Measurements from ENCODE around the gene KDM4D.

The KDM4D gene

GRCh38 chr11:94938095-94939055 lies 35.1 kb upstream of the KDM4D start:
- no peak for TF ChIP-seq CTCF (IDR thresholded peaks at IDR 0.05; ENCODE audit: insufficient read depth, low read depth, low read length, missing control alignments)
- DNase-seq (ENCODE audit: low read depth) = no peak

GRCh38 chr11:94939346-94939745 lies 34.2 kb upstream of the KDM4D start:
- no peak for DNase-seq (ENCODE audit: low read depth)
- TF ChIP-seq CTCF (IDR thresholded peaks at IDR 0.05; ENCODE audit: insufficient read depth, low read depth, low read length, missing control alignments) = no peak
- H3K4me3 ChIP-seq (ENCODE audit: low read depth, low read length) = no peak overlapping the region

More at GRCh38 chr11:94938095-94939055, 35.1 kb upstream of the KDM4D start:
- no peak overlapping the region for H3K4me3 ChIP-seq (ENCODE audit: low read depth, low read length)

- no peak overlapping the region for H3K4me3 ChIP-seq (ENCODE audit: low read depth, low read length)
- no peak for DNase-seq (ENCODE audit: low read depth)
- no peak for TF ChIP-seq CTCF (IDR thresholded peaks at IDR 0.05; ENCODE audit: insufficient read depth, low read depth, low read length, missing control alignments)
Measured at GRCh38 chr11:94941131-94941530, 32.4 kb upstream of the KDM4D start.

- no peak overlapping the region for H3K4me3 ChIP-seq (ENCODE audit: low read depth, low read length)
- no peak for DNase-seq (ENCODE audit: low read depth)
- no peak for TF ChIP-seq CTCF (IDR thresholded peaks at IDR 0.05; ENCODE audit: insufficient read depth, low read depth, low read length, missing control alignments)
Measured at GRCh38 chr11:94946812-94947211, 26.7 kb upstream of the KDM4D start.

GRCh38 chr11:94948070-94948617 lies 25.4 kb upstream of the KDM4D start:
- no peak for TF ChIP-seq CTCF (IDR thresholded peaks at IDR 0.05; ENCODE audit: insufficient read depth, low read depth, low read length, missing control alignments)
- no peak for DNase-seq (ENCODE audit: low read depth)
- H3K4me3 ChIP-seq (ENCODE audit: low read depth, low read length) = no peak overlapping the region

GRCh38 chr11:94954753-94955152 lies 18.8 kb upstream of the KDM4D start:
- TF ChIP-seq CTCF (IDR thresholded peaks at IDR 0.05; ENCODE audit: insufficient read depth, low read depth, low read length, missing control alignments) = no peak
- H3K4me3 ChIP-seq (ENCODE audit: low read depth, low read length) = no peak overlapping the region
- DNase-seq (ENCODE audit: low read depth) = no peak
